ENCODE results near the gene AHDC1. TPM values are rescaled to one million over a fixed set of nuclear protein-coding genes. Genes with fewer than 3 reads are reported as not detected.
"Not testable (repeated sequence)": the region's sequence is repeated elsewhere in the genome, so short reads cannot be mapped to it uniquely, and the experiment has no call there.

AHDC1 gene
- total RNA-seq, 1 donor from 2014 or later, result 205 TPM

DNA sequence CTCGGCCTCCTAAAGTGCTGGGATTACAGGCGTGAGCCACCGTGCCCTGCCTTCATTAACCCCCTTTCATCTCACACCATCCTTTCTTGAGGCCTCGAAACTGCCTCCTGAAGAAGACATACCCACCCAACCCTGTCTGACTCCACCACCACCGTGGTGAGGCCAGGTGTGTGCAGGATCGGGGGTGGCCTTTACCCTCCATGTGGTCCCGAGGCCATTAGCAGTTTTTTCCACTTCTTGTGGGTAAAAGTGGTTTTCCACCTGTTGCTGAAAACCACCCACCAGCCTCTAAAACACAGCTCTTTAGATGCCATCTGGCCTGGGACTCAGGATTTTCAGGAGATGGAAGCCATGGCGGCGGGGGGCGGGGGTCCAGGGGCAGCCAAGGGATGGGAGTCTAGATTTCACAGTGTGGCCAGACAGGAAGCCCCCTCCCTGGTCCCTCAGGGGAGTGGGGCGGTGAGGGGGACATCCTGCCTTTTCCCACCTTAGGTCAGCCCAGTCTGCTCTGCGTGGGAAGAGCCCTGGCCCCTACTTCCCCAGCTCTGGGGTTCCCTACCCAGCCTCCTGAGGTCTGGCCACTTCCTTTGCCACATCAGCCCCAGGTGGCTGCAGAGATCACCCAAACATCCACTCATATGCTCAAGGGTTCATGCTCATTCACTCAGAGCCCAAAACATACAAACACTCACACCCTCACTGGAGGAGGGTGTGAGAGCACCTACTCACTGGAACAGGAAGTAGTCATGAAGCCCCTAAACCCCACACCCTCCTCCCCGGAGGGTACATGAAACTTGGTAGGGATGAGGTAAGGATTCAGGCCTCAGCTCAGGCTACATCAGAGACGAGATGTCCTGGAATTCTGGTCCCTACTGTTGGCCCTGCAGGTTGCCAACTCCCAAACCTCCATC lies 28.7 kb upstream of the AHDC1 start:
- H3K9me3 ChIP-seq, result no peaks in the 10 kb centered on the region
- TF ChIP-seq, protein P1, sequence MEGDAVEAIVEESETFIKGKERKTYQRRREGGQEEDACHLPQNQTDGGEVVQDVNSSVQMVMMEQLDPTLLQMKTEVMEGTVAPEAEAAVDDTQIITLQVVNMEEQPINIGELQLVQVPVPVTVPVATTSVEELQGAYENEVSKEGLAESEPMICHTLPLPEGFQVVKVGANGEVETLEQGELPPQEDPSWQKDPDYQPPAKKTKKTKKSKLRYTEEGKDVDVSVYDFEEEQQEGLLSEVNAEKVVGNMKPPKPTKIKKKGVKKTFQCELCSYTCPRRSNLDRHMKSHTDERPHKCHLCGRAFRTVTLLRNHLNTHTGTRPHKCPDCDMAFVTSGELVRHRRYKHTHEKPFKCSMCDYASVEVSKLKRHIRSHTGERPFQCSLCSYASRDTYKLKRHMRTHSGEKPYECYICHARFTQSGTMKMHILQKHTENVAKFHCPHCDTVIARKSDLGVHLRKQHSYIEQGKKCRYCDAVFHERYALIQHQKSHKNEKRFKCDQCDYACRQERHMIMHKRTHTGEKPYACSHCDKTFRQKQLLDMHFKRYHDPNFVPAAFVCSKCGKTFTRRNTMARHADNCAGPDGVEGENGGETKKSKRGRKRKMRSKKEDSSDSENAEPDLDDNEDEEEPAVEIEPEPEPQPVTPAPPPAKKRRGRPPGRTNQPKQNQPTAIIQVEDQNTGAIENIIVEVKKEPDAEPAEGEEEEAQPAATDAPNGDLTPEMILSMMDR (IDR thresholded peaks at IDR 0.05), result no peak
- no peak for DNase-seq (ENCODE audit: low spot score in 2 of 2)
- H3K4me3 ChIP-seq, result no peak overlapping the region
- peaks cover 0 to 3% of the 10 kb centered on the region in 2 donors for H3K4me1 ChIP-seq
- H3K36me3 ChIP-seq, result no peaks in the 10 kb centered on the region
- intact Hi-C loops (cut with DNase I), result no loop called here
- H3K27me3 ChIP-seq, result no peaks in the 10 kb centered on the region
- H3K27ac ChIP-seq, result peak overlapping the region; percentile 36 to 50

DNA sequence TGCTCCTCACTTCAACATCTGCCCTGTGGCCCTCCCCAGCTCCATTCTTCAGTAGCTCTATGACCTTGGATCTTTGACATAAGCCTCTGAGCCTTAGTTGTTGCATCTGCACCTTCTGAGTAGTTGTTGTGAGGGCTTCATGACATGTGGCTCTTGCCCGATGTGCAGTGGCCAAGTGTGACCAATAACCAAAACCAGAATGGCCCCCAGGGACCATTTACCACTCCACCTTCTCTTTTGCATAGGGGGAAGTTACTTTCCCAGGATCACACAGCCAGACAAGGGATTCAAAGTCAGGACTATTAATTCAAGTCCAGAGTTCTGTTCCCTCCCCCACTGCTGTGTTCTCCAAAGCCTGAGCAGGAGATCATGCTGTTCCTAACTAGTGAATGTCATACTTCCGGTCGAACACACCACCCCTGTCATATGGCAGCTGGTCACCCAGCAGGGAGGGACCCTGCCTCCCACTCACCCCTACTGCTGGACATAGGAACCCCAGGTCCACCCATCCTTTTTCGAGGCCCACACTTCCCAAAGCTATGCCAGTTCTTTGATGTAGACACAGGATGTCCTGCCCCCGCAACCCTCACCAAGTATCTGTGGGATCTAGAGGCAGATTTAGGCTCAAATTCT lies 27.0 kb upstream of the AHDC1 start:
- peaks cover 0 to 3% of the 10 kb centered on the region in 2 donors for H3K4me1 ChIP-seq
- TF ChIP-seq, protein P1 (IDR thresholded peaks at IDR 0.05), result no peak
- DNase-seq (ENCODE audit: low spot score in 2 of 2), result peak in 1 of 2 donors; percentile 37

GRCh38 chr1:27628712-27629111 lies 24.8 kb upstream of the AHDC1 start:
- Histone ChIP-seq H3K27me3 (no peaks in the 10 kb centered on the region), H3K4me1 (no peaks in the 10 kb centered on the region), H3K36me3 (no peaks in the 10 kb centered on the region), H3K4me3 (no peak overlapping the region), H3K27ac (peak overlapping the region in 1 of 2 donors; percentile 8), H3K9me3 (no peaks in the 10 kb centered on the region)
- no peak for DNase-seq (ENCODE audit: low spot score in 2 of 2)
- intact Hi-C loops (cut with DNase I), result no loop called here
- TF ChIP-seq, protein P1 (IDR thresholded peaks at IDR 0.05), result no peak

More for the DNA sequence above, 27.0 kb upstream of the AHDC1 start:
- Histone ChIP-seq H3K4me3 (no peak overlapping the region), H3K27ac (peak overlapping the region; percentile 42 to 59), H3K36me3 (no peaks in the 10 kb centered on the region), H3K9me3 (no peaks in the 10 kb centered on the region), H3K27me3 (no peaks in the 10 kb centered on the region)
- intact Hi-C loops (cut with DNase I), result no loop called here

GRCh38 chr1:27627733-27628132 lies 23.8 kb upstream of the AHDC1 start:
- DNase-seq (ENCODE audit: low spot score in 2 of 2); H3K9me3 ChIP-seq; H3K27ac ChIP-seq; H3K27me3 ChIP-seq; H3K4me3 ChIP-seq; H3K4me1 ChIP-seq; intact Hi-C loops (cut with DNase I); H3K36me3 ChIP-seq: not testable (repeated sequence)

DNA sequence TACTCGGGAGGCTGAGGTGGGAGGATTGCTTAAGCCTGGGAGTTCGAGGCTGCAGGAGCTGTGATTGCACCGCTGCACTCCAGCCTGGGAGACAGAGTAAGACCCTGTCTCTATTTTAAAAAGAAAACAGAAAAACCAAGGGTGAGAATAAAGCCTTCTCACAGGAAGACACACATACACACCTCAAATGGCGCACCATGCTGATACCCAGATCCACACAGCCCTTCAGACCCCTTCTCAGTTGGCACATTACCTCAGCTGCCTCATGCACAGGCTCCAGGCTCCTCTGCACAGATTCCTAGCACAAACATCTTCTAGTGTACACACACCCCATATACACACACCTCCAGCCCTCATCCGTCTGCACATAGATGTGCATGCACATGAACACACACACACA lies 23.1 kb upstream of the AHDC1 start:
- intact Hi-C loops (cut with DNase I), result no loop called here
- TF ChIP-seq, protein P1 (IDR thresholded peaks at IDR 0.05), result no peak
- H3K27me3 ChIP-seq, result no peaks in the 10 kb centered on the region
- H3K36me3 ChIP-seq, result no peaks in the 10 kb centered on the region
- H3K4me1 ChIP-seq, result no peaks in the 10 kb centered on the region
- H3K4me3 ChIP-seq, result no peak overlapping the region
- no peak for DNase-seq (ENCODE audit: low spot score in 2 of 2)
- H3K27ac ChIP-seq, result no peak overlapping the region
- no peaks in the 10 kb centered on the region for H3K9me3 ChIP-seq
